Vagina (tissue), 2 donors: ENCODE results near the gene TM9SF4.

Experiments used
- POLR2AphosphoS5 ChIP-seq, 2 donors: sonication (generic); formaldehyde crosslinking; IDR thresholded peaks; one replicate each; pipeline ENCODE4 v1.9.0; 2017; ENCODE audit warnings: antibody characterized with exemption in 2 of 2, mild to moderate bottlenecking in 2 of 2, low read depth in 1 of 2; ENCODE audit not compliant: insufficient read depth in 1 of 2
- TF ChIP-seq, protein P1 (sequence below), 3 experiments: fragments of 450-650 bp in 2 of 3; fragments of 200-600 bp in 1 of 3; sonication (generic) in 1 of 3; IDR thresholded peaks; one replicate each; pipeline ENCODE4 v1.5.1; 2017 to 2019; ENCODE audit warnings: antibody characterized with exemption in 3 of 3, mild to moderate bottlenecking in 2 of 3, moderate library complexity in 2 of 3

- TF ChIP-seq, protein P1, sequence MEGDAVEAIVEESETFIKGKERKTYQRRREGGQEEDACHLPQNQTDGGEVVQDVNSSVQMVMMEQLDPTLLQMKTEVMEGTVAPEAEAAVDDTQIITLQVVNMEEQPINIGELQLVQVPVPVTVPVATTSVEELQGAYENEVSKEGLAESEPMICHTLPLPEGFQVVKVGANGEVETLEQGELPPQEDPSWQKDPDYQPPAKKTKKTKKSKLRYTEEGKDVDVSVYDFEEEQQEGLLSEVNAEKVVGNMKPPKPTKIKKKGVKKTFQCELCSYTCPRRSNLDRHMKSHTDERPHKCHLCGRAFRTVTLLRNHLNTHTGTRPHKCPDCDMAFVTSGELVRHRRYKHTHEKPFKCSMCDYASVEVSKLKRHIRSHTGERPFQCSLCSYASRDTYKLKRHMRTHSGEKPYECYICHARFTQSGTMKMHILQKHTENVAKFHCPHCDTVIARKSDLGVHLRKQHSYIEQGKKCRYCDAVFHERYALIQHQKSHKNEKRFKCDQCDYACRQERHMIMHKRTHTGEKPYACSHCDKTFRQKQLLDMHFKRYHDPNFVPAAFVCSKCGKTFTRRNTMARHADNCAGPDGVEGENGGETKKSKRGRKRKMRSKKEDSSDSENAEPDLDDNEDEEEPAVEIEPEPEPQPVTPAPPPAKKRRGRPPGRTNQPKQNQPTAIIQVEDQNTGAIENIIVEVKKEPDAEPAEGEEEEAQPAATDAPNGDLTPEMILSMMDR (IDR thresholded peaks at IDR 0.05): no peak
- TF ChIP-seq POLR2AphosphoS5 (IDR thresholded peaks at IDR 0.05; ENCODE audit: insufficient read depth in 1 of 2, low read depth in 1 of 2): no peak
These were observed 40.2 kb downstream of the TM9SF4 start for GRCh38 chr20:32149566-32150170.
